HG02938 (cell line): Measurements from ENCODE around the gene CACNA2D3.

Experiments used
- ATAC-seq: cut with Tn5 transposase; IDR thresholded peaks from one replicate; pipeline ENCODE4 v1.9.1; 2021; ENCODE audit warnings: mild to moderate bottlenecking, moderate library complexity; ENCODE audit not compliant: unreplicated experiment

Gene CACNA2D3

DNA sequence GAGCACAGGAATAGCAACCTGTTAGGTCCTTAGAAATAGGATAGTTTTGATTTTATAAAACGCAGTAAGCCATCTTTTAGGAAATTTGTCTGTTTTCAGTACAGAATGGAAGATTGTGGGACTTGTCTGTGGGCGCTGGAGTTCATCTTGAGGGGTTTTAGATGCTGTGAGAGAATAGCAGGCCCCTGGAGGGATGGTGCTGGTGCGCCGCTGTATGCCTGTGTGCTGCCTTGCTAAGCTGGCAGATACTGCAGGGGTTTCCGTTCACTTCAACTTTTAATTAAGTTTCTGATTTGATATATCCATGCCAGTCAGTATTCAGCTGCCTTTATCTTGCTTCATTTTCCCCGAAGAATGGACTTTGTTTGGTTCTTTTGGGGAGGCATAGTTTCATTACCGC lies 4.2 kb downstream of the CACNA2D3 start:
- ATAC-seq, result no peak

GRCh38 chr3:54127499-54128056 lies 5.2 kb downstream of the CACNA2D3 start:
- ATAC-seq, result no peak

- no peak for ATAC-seq
These were observed 8.8 kb downstream of the CACNA2D3 start for GRCh38 chr3:54131026-54131605.

- no peak for ATAC-seq
These were observed 9.5 kb downstream of the CACNA2D3 start for GRCh38 chr3:54131890-54132289.

GRCh38 chr3:54132685-54133084 lies 10.3 kb downstream of the CACNA2D3 start:
- ATAC-seq, result no peak

DNA sequence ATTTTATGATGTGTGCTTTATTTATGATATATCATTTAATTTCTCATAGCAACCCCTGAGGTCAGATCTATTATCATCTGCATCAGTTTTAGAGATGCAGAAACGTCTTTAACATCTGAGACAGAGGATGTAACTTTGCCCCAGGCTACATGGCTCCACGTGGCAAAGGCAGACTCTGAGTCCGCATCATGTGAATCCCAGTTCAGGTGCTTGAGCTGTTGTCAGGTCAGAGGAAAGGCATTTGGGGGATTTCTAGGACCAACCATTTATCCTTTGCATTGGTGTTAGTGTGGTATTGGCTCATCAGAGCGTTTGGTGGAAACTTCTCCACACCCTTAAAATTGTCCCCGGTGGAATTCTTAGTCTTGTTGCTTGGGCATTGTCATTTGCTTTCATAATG lies 10.8 kb downstream of the CACNA2D3 start:
- no peak for ATAC-seq

- ATAC-seq, result no peak
These were observed 11.8 kb downstream of the CACNA2D3 start for GRCh38 chr3:54134155-54134554.

- no peak for ATAC-seq
These were observed 12.4 kb downstream of the CACNA2D3 start for GRCh38 chr3:54134713-54135112.

DNA sequence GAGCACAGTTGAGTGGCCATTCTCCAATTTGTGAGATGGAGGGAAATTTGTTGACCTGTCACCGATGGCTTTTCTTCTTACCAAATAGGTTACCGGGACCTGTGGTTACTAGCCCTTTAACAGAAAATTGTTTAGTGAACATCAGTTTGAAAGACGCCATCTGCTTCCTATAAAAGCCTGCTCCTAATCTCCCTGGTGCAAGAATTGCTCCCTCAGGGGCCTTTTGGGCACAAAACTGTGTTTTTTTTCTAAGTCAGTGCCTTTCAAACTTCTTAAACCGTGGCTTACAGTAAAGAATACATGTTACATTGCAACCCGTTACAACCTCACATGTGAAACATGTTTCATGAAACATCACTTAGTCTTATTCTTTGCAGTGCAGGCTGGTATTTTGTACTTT lies 15.0 kb downstream of the CACNA2D3 start:
- no peak for ATAC-seq

GRCh38 chr3:54138937-54139547 lies 16.7 kb downstream of the CACNA2D3 start:
- no peak for ATAC-seq

- no peak for ATAC-seq
These were observed 17.3 kb downstream of the CACNA2D3 start for GRCh38 chr3:54139630-54140029.

DNA sequence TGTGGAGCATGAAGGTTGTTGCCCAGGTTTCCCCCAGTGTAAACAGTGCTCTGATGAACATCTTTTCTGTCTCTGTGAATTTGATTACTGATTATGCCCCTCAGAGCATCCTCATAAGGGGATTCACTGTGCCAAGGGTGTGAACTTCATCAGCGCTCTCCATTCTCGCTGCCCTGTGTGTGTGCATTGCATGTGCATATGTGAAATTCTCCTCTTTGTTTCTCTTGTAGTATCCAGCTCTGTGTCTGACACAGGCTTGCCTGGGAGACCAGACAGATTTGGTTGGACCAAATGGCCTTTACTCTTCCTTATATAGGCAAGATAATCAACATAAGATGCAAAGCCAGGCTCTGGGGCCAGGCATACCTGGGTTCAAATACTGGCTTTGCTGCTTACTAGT lies 21.9 kb downstream of the CACNA2D3 start:
- no peak for ATAC-seq

GRCh38 chr3:54146506-54147239 lies 24.3 kb downstream of the CACNA2D3 start:
- no peak for ATAC-seq

GRCh38 chr3:54150864-54151467 lies 28.6 kb downstream of the CACNA2D3 start:
- ATAC-seq, result no peak

DNA sequence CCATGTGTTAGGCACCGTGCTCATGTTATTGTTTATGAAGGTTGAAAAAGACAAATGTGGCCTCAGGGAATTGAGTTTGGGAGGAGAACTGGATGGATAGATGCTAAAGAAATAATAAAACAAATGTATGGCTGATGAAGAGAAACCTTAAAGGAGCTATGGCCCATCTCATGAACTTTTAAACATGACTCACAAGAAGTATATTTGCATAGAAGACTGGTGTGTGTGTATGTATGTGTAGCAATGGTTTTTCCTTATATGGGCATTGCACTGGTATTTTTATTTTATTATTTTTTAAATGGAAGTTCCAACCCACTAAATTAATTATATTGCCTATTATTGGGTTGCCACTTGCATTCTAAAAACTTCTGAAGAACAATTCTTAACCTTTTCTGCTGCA lies 31.1 kb downstream of the CACNA2D3 start:
- no peak for ATAC-seq

- ATAC-seq, result no peak
These were observed 35.5 kb downstream of the CACNA2D3 start for GRCh38 chr3:54157860-54158259.

DNA sequence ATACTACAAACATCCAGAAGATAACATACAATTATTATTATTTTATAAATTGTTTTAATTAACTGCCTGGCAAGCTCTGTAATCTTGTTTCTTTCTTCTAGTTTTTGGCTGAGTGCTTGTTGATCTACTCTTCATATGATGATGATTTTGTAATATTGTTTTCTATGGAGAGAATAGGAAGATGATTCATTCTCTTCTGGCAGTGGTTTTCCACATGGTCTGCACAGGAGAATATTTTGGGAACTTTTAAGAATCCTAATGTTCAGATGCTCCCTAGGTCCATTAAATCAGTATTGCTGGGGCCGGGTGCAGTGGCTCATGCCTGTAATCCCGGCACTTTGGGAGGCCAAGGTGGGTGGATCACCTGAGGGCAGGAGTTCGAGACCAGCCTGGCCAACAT lies 37.6 kb downstream of the CACNA2D3 start:
- ATAC-seq, result no peak

- no peak for ATAC-seq
These were observed 41.1 kb downstream of the CACNA2D3 start for GRCh38 chr3:54163441-54163840.

DNA sequence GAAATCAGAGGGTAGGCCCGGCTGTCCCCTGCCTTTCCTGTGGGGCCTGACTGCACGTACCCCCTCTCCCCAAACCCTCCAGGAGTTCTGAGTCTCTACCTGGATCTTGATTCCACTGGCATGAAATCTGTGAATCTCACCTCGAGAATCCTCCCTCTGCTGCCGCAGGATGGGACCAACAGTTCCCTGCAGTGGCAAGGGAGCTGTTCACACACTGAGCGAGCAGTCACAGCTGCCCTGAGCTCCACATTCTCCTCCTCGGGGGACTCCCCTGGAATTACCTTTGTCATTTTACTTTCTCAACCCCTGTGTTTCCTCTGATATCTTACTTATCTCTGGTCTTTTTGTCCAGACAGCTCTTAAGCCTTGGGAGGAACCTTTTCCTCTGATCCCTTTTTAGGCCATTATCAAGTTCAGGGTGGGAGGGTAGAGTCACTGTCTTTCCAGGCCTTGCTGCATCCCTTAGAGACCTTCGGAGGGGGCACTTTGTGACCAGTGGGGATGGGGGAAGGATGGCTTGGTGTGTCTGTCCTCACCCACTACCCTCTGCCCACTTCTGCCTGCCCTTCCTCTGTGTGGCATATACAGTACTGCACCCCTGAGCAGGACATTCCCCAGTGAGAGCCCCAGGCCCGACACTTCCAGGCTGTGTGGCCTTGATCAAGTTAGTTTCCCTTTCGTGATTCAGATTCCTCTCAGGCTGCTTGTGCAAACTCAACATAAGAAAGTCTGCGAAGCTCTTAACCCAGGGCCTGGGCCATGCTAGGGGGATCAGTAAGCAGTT lies 42.0 kb downstream of the CACNA2D3 start:
- no peak for ATAC-seq

GRCh38 chr3:54165865-54166264 lies 43.5 kb downstream of the CACNA2D3 start:
- no peak for ATAC-seq

GRCh38 chr3:54167999-54168398 lies 45.6 kb downstream of the CACNA2D3 start:
- ATAC-seq, result no peak
